NCI-H526 treated with DMSO at 0.1 percent for 48 hours (cell line): ENCODE results near the gene BAX.

Experiments
- DNase-seq: peaks from one replicate; lab custom pipeline; 2025; lab: John Stamatoyannopoulos, UW

Gene BAX

DNA sequence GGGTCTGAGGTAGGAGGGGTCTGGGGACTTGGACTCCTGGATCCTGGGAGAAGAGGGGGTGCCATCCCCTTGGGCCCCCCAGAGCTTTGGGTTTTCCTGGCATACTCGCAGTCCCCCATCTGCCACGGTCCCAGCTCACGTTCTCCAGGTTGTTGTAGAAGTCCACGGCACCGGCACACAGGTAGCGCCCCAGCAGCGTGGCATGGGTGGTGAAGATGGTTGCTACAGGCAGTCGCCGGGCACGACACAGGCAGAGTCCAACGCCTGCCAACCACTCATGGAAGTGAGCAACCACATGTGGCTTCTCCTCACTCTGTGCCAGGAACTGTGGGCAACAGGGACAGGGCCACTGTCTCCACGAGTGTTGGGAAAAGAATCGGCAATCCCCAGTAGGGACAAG is 31.0 kb downstream of the BAX start:
- DNase-seq: no peak

DNA sequence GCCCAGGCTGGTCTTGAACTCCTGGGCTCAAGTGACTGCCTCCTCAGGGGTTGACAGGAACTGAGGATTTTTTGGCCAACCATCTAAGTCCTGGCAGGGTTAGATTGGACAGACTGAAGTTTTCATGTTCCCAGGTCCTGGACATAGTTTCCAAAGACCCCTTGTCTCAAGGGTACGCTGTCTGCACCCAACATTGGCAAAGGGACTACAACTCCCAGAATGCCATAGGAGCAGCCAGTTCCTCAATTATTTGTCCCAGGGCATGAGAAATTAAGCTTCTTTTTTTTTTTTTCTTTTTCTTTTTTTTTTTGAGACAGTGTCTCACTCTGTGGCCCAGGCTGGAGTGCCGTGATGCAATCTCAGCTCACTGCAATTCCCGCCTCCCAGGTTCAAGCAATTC is 31.5 kb downstream of the BAX start:
- DNase-seq: no peak

DNA sequence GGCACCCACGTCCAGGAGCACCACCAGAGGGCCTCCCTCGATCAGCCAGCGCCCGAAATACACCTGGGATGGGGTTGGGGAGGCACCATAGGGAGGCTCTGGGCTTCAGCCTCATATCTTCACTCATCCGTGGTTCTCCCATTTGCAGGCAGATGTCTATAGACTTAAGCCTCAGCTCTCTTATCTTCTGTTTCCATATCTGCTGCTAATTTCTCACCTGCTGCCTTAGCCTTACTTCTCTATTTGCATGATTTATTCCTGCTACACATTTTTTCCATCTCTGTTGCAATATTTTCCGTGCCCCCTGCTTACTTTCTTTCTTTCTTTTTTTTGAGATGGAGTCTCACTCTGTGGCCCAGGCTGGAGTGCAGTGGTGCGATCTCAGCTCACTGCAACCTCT is 32.6 kb downstream of the BAX start:
- DNase-seq: no peak

GRCh38 chr19:48988286-48988685 is 33.6 kb downstream of the BAX start:
- DNase-seq: no peak

- DNase-seq: no peak
Measured at GRCh38 chr19:48988860-48989259, 34.2 kb downstream of the BAX start.

DNA sequence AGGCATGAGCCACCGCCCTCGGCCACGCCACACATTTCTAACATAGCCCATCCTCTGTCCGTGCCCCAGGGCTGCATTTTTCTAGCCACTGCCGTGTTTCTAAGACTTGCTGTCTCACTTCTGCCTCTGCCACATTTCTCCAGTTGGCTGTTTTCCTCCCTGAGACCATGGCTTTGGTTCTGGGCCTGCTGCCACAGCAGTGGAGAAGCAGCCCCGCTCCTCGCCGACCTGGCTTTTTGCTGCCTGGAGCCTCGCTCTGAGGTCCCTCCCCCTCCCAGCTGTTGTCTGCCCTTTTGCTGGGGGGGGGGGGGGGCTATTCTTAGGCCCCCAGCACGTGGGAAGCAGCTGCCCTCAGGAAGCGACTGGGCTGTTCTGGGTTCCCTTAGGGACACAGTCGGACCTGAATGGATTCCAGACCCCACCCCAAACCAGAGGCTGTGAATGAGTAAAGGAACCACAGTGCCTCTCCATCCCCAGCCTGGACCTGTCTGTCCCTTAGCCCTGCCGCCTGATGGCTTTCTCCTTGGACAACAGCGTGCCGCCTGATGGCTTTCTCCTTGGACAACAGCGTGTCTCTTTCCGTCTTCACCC is 35.1 kb downstream of the BAX start:
- no peak for DNase-seq

DNA sequence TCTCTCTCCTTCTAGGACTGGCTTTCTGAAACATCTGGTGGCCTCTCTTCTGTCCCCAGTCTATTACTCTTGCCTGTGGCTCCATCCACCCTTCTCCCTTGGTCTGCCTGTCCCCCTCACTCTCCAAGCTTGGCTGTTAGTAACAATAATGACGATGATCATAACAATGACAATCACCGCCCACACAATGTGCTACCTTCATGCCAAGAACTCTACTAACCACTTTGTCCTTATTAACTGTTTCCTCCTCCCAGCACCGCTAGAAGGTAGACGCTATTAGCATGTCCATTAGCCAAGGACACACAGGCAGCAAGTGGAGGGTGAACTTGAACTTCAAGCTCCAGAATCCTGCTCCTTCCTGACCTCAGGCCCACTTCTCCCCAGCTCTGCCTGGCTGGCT is 35.7 kb downstream of the BAX start:
- DNase-seq: no peak

- no peak for DNase-seq
Measured at GRCh38 chr19:48991011-48991609, 36.4 kb downstream of the BAX start.

DNA sequence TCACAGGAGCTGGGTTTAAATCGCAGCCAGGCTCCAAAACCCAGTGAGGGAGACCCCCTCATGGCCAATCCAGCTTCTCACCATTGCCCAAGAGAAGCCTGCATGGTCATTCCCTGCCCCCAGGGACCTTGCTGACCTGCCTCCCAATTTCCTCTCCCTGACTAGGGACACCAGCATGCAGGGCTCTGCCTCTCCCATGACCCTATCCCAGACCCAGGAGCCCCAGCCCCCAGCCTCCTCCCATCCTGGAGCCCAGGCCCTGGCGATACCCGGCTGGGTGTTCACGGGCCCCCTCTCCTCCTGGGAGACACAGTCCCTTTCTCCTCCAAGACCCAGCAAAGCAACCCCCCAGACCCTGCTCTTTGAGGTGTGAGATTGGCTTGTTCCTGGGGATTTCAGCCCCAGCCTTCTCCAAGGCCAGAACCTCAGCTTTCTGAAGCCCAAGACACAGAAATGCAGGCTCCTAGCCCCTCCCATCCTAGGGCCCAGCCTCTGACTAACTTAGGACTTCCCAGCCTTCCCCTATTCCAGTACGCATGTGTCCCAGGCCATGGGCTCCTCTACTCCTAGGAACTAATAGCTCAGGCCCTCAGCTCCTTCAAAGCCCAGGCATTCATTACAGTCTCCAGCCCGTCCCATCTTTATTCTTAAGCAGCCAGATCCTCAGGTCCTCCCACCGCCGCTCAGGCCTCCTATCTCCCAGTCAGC is 37.4 kb downstream of the BAX start:
- DNase-seq: no peak

- no peak for DNase-seq
Measured at GRCh38 chr19:48992581-48993174, 38.0 kb downstream of the BAX start.

DNA sequence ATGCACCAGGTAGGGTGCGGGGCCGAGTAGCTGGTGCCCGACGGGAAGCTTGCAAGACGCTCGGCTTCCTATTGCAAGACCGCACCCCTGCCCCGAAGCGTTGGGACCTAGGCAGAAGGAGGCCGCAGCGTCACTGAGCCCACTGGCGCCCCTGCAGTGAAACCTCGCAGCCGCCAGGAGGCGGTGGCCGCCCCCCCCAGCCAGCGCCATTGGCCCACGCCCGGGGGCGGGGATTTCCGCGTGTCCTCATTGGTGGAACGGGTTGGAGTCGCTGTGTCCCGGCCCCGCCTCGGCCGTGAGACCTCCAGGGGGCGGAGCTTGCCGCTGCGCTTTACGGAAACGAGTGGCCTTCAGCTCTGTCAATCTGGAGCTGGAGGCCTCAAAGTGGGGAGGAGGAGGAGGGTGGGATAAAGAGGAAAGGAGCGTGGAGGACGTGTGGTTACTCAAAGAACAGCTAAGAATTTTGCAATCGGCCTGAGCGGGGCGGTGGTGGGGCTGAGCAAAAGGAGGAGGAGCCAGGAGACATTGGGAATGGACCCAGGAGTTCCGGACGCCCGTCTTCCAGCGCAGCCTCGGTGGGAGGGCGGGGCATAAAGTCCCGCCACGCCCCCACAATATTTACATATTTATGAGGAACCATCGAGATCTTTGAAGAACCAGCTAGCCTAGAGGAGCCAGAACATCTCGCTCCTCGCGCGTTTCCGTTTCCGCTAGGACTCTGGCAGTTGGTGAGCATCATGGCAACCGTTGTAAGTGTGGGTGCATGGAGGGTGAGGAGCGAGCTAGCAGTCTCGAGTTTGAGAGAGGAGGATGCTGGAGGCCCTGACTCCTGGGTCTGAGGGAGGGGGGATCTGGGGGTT is 38.7 kb downstream of the BAX start, which contains the start of the genes GYS1 and RUVBL2:
Gene GYS1, minus strand, starts transcription at position 135 of the 860 bp plus-strand sequence. CDS start 197 bp downstream, outside the sequence.
Gene RUVBL2, plus strand, starts transcription at position 713 of the 860 bp plus-strand sequence. Its CDS starts 25 bp downstream, at position 738.
- DNase-seq: peak; percentile 98

GRCh38 chr19:48994035-48994386 is 39.3 kb downstream of the BAX start:
- no peak for DNase-seq

DNA sequence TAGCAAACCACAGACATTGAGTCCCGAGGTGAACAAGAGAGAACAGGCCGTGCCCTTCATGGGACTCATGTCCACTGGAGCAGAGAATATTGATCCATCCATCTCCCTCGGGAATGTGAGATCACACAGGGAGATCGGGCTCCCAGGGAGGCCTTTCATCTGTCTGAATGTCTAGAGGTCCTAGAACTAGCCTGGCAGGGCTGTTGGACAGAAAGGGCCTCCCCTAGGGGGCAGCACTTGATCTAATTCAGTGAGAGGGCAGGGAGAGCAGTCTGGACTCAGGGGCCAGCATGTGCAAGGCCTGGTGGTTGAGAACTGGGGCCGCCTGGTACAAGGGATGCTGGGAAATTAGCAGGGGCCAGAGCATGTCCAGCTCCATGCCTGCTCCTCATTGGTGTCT is 43.3 kb downstream of the BAX start:
- DNase-seq: no peak

DNA sequence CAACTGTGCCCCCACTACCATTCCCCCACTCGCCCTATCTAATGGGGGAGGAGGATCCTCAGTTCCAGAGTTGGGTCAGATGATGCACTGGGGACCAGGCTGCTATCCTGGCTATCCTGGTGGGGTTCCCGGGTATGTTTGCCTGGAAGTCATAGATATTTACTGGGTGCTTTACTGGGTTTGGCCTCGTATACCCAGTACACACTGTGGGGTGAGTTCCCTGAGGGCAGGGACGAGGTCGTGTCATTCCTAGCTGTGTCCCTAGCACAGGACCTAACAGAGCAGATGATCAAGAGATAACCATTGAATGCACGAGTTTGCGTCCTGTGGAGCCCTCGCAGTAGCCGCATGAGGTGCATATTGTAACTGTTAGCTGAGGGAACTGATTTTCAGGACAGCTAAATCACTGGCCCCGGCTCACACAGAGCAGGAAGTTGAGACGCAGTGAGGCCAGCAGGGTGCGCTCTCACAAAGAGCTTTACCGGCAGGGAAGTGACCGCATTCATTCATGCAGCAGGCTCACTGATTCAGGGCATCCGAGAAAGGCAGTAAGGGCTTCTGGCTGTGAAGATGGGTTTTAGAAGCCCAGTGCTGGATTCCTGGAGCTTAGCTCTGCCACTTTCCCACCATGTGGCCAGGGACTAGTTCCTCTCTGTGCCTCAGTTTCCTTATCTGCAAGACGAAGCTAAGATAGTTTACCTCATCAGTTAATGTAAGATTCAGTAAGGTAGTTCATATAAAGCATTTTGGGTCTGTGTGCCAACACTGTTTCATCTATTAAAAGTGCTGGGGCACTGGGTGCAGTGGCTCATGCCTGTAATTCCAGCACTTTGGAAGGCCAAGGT is 45.0 kb downstream of the BAX start:
- peak; percentile 25 for DNase-seq

DNA sequence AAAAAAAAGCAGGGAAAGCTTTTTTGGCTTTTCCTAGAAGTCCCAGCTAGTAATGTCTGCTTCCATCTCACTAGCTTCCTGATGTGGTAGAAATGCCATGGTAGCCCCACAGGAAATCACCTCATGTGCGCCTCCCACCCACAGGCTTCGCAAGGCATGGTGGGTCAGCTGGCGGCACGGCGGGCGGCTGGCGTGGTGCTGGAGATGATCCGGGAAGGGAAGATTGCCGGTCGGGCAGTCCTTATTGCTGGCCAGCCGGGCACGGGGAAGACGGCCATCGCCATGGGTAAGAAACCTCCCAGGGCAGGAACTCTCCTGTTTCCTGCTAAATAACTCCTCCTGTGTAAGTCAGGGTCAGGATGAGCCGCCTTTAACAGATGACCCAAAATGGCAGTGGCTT is 49.5 kb downstream of the BAX start:
- DNase-seq: no peak

DNA sequence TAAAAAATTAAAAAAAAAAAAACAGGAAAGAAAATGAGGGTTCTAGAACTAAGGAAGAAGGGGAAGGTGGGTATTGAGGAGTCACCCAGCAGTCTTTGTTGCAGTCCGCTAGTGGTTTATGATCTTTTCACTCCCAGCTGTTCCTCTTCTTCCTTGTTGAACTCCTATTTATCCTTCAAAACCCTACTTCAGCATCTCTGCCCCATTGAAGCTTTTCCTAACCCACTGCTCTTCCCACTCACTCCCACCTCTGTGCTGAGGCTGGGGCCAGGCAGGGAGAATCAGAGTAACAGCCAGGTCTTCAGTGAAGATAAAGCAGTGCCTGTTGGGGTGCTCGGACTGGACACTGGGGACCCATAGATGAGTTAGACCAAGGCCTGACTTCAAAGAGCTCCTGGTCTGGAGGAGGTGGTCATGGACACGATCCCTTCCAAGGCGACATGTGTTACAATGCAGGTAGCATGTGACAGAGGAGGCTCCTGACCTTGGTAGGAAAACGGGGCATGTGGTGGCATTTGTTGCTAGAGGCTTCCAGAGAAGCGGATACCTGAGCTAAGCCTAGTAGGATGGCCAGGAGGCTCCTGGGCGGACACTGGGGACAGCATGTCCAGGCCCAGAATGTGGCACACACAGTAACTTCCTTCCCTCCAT is 50.4 kb downstream of the BAX start:
- DNase-seq: no peak

DNA sequence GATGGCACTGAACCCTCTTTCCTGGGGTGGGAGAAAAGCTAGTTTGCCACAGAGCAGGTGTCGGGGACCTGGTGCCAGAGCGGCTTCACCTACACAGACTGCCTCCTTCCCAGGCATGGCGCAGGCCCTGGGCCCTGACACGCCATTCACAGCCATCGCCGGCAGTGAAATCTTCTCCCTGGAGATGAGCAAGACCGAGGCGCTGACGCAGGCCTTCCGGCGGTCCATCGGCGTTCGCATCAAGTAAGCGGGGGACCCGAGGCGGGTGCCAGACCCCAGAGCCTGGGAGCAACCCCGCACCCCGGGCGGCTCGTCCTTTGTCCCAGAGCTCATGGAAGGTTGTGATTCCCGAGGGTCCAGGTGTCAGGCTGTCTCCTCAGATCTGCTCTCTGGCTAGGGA is 52.2 kb downstream of the BAX start:
- DNase-seq: no peak

GRCh38 chr19:49009828-49010227 is 55.2 kb downstream of the BAX start:
- no peak for DNase-seq

- DNase-seq: no peak
Measured at GRCh38 chr19:49010453-49010852, 55.8 kb downstream of the BAX start.

DNA sequence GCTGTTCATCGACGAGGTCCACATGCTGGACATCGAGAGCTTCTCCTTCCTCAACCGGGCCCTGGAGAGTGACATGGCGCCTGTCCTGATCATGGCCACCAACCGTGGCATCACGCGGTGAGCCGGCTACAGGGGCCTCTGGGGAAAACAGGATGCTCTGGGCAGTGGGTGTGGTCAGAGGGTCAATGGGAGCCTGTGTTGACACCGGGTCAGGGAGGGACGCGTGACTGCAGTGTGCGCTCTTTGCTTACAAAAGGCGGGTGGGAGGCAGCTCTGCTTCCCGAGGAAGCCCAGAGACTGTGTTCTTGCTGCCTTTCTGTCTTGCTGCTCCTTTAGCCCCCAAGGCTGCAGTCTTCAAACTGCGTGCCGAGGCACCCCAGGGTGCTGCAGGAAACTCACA is 56.5 kb downstream of the BAX start:
- no peak for DNase-seq
